K562 (cell line): Measurements from ENCODE around the gene HSD11B1L. TPM values are rescaled to one million over a fixed set of nuclear protein-coding genes. Genes with fewer than 3 reads are reported as not detected.

Source experiments
- ATAC-seq: fragments of 200-7000 bp; cut with Tn5 transposase; 3 replicates; pipeline ENCODE4 v1.9.1; 2020; ENCODE audit warnings: moderate library complexity
- BruUV-seq: library from RNA; stranded (reverse); fragments of 400-500 nt; replicated peaks from 2 replicates; lab custom pipeline; 2021; lab: Mats Ljungman, UMichigan
- CTCF ChIA-PET: fragments of 300-600 bp; formaldehyde crosslinking; extraction: SDS; loops from one replicate; lab custom pipeline; 2021; ENCODE audit warnings: low intra/inter-chr PET ratio; lab: Yijun Ruan, JAX
- POLR2A ChIA-PET: fragments of 300-600, 350-650 bp; sonication (Branson Sonifier 250); formaldehyde crosslinking; extraction: SDS; loops from one replicate; lab custom pipeline; 2021; ENCODE audit warnings: antibody characterized with exemption, inconsistent platforms; lab: Yijun Ruan, JAX
- DNase-seq, 4 experiments: peaks; one replicate each; pipeline versions ENCODE4 v3.0.0 to v3.0.0-alpha.2; 2011 to 2018; ENCODE audit warnings: low spot score in 3 of 4, mixed read lengths in 3 of 4; ENCODE audit errors: extremely low read depth in 1 of 4
- FAIRE-seq: peaks from 2 replicates; lab custom pipeline; 2011; peaks lifted over from hg19 to GRCh38; lab: Jason Lieb, UNC
- H2AFZ ChIP-seq: 2 replicates; pipeline ENCODE4 v1.6.0; 2011; ENCODE audit warnings: low read depth, low read length, control low read depth, inconsistent platforms
- H3K27ac ChIP-seq: fragments of 200-600 bp; 3 replicates; pipeline ENCODE4 v1.8.0; 2011; ENCODE audit warnings: low read depth, mild to moderate bottlenecking, control low read depth, inconsistent platforms, low read length, moderate library complexity, mixed read lengths; ENCODE audit errors: extremely low read depth
- H3K27me3 ChIP-seq, 2 experiments: fragments of 300-600 bp in 1 of 2; 2 replicates in 1 of 2; 3 replicates in 1 of 2; pipeline versions ENCODE4 v1.6.0 to v1.8.0; 2011; ENCODE audit warnings: inconsistent platforms in 2 of 2, low read length in 2 of 2, mild to moderate bottlenecking in 1 of 2, mixed read lengths in 1 of 2, moderate library complexity in 1 of 2; ENCODE audit not compliant: control insufficient read depth in 2 of 2, insufficient read depth in 2 of 2
- H3K36me3 ChIP-seq: fragments of 300-600 bp; 3 replicates; pipeline ENCODE4 v1.8.0; 2011; ENCODE audit warnings: mild to moderate bottlenecking, low read length, inconsistent platforms; ENCODE audit not compliant: control insufficient read depth, insufficient read depth
- H3K4me1 ChIP-seq, 2 experiments: fragments of 200-600 bp in 1 of 2; replicated peaks in 1 of 2; 2 replicates in 1 of 2; 3 replicates in 1 of 2; pipeline versions ENCODE4 v1.5.1 to v1.8.0; 2011; ENCODE audit warnings: inconsistent platforms in 2 of 2, low read length in 2 of 2, mild to moderate bottlenecking in 1 of 2, mixed read lengths in 1 of 2, moderate library complexity in 1 of 2; ENCODE audit not compliant: control insufficient read depth in 2 of 2, insufficient read depth in 2 of 2
- H3K4me2 ChIP-seq: 2 replicates; pipeline ENCODE4 v1.6.1; 2011; ENCODE audit warnings: low read length, control low read depth, inconsistent platforms, mixed read lengths; ENCODE audit not compliant: insufficient read depth
- H3K4me3 ChIP-seq: fragments of 200-600 bp; sonication (generic), shearing (Covaris generic); 2 replicates; pipeline ENCODE4 v1.5.1; 2016; ENCODE audit warnings: control low read depth, inconsistent platforms
- H3K79me2 ChIP-seq: fragments of 200-600 bp; 3 replicates; pipeline ENCODE4 v1.8.0; 2011; ENCODE audit warnings: low read length, inconsistent platforms; ENCODE audit not compliant: control insufficient read depth, insufficient read depth
- H3K9ac ChIP-seq, 2 experiments: 2 replicates each; pipeline versions ENCODE4 v1.6.0 to v1.6.1; 2011; ENCODE audit warnings: low read depth in 2 of 2, low read length in 2 of 2, control low read depth in 1 of 2, inconsistent platforms in 1 of 2, mild to moderate bottlenecking in 1 of 2, mixed read lengths in 1 of 2; ENCODE audit not compliant: insufficient read depth in 1 of 2
- H3K9me1 ChIP-seq: one replicate; pipeline ENCODE4 v1.6.0; 2011; ENCODE audit warnings: inconsistent platforms, mild to moderate bottlenecking, low read length, moderate library complexity; ENCODE audit not compliant: control insufficient read depth, insufficient read depth
- H3K9me3 ChIP-seq: replicated peaks from 2 replicates; pipeline ENCODE4 v1.5.1; 2011; ENCODE audit warnings: low read depth, low read length, inconsistent platforms; ENCODE audit not compliant: control insufficient read depth, insufficient read depth
- H4K20me1 ChIP-seq: replicated peaks from 2 replicates; pipeline ENCODE4 v1.6.1; 2011; ENCODE audit warnings: low read length, inconsistent platforms, mixed read lengths; ENCODE audit not compliant: control insufficient read depth, insufficient read depth
- CHD1 ChIP-seq: fragments of 200-600 bp; sonication (generic); IDR thresholded peaks from one replicate; pipeline ENCODE4 v1.6.1; 2012; ENCODE audit warnings: mild to moderate bottlenecking, moderate library complexity, low read length, inconsistent platforms
- FIP1L1 ChIP-seq: fragments of 200-400 bp; formaldehyde crosslinking; IDR thresholded peaks from 2 replicates; pipeline ENCODE4 v1.6.1; 2018; ENCODE audit warnings: mild to moderate bottlenecking, low read depth, low read length; ENCODE audit not compliant: poor library complexity, severe bottlenecking
- FOXK1 ChIP-seq: sonication (generic); formaldehyde crosslinking; IDR thresholded peaks from 2 replicates; pipeline ENCODE4 v1.8.0; 2022; ENCODE audit warnings: missing genetic modification reagents, mild to moderate bottlenecking, borderline replicate concordance
- PCBP1 ChIP-seq: fragments of 200-400 bp; formaldehyde crosslinking; IDR thresholded peaks from 2 replicates; pipeline ENCODE4 v1.6.1; 2018; ENCODE audit warnings: mild to moderate bottlenecking, low read depth, low read length; ENCODE audit not compliant: poor library complexity, severe bottlenecking
- POLR2A ChIP-seq: fragments of 450-650 bp; conservative IDR thresholded peaks from 2 replicates; pipeline ENCODE4 v1.6.1; 2016
- POLR2G ChIP-seq: fragments of 200-400 bp; formaldehyde crosslinking; IDR thresholded peaks from 2 replicates; pipeline ENCODE4 v1.6.1; 2017; ENCODE audit warnings: low read depth, mild to moderate bottlenecking, antibody characterized with exemption, low read length, moderate library complexity
- POLR3A ChIP-seq: IDR thresholded peaks from 2 replicates; pipeline ENCODE4 v1.6.1; 2011; ENCODE audit warnings: borderline replicate concordance, mild to moderate bottlenecking, moderate library complexity; ENCODE audit not compliant: insufficient read length, insufficient read depth; ENCODE audit errors: extremely low read depth
- RBFOX2 ChIP-seq: fragments of 200-400 bp; formaldehyde crosslinking; IDR thresholded peaks from 2 replicates; pipeline ENCODE4 v1.6.1; 2017; ENCODE audit warnings: low read depth, mild to moderate bottlenecking, low read length, moderate library complexity
- RBM22 ChIP-seq: fragments of 200-400 bp; formaldehyde crosslinking; IDR thresholded peaks from 2 replicates; pipeline ENCODE4 v1.6.1; 2018; ENCODE audit warnings: low read length, low read depth; ENCODE audit not compliant: poor library complexity, severe bottlenecking
- SUPT5H ChIP-seq: fragments of 450-650 bp; IDR thresholded peaks from 2 replicates; pipeline ENCODE4 v1.6.1; 2016
- TCFL5 ChIP-seq: fragments of 250-450 bp; sonication (Bioruptor Pico); conservative IDR thresholded peaks from 2 replicates; pipeline ENCODE4 v1.6.1; 2021; ENCODE audit warnings: mild to moderate bottlenecking, moderate library complexity, matching md5 sums
- TFE3 ChIP-seq: fragments of 450-650 bp; formaldehyde crosslinking; IDR thresholded peaks from 2 replicates; pipeline ENCODE4 v1.4.0; 2020; ENCODE audit warnings: mild to moderate bottlenecking, mixed read lengths
- ZNF197 ChIP-seq: fragments of 200-800 bp; sonication (Bioruptor generic); IDR thresholded peaks from 2 replicates; pipeline ENCODE4 v1.6.1; 2016; ENCODE audit warnings: low read depth, missing genetic modification characterization, missing compliant biosample characterization
- ZNF766 ChIP-seq: fragments of 200-800 bp; sonication (Bioruptor generic); conservative IDR thresholded peaks from 2 replicates; pipeline ENCODE4 v1.6.1; 2016; ENCODE audit warnings: missing genetic modification characterization, missing compliant biosample characterization
- WGBS: fragments of 100-300 bp; shearing (Covaris generic); methylation state at CpG from one replicate; pipeline ENCODE4 v1.1.6; 2016; ENCODE audit warnings: low coverage, mixed read lengths; ENCODE audit not compliant: insufficient coverage; ENCODE audit errors: missing lambda C conversion rate; 5-methylcytosine and 5-hydroxymethylcytosine counted together
- in situ Hi-C: fragments of 300-500 bp; cut with MboI; formaldehyde crosslinking; loops from 4 replicates; pipeline ENCODE4 v1.15.0; 2018; ENCODE audit warnings: inconsistent platforms, mixed read lengths
- intact Hi-C: fragments of 100-400 bp; cut with micrococcal nuclease; formaldehyde crosslinking; loops from 2 replicates; pipeline ENCODE4 v1.14.2; 2022
- polyA plus RNA-seq, 8 experiments: library from polyadenylated mRNA; depleted of rRNA in 4 of 8; stranded (reverse) in 5 of 8; unstranded in 3 of 8; fragments of >200 nt; fragmentation: Nextera tagmentation in 2 of 8; fragmentation: Illumina TruSeq in 1 of 8; extraction: Ambion mirVana in 2 of 8; extraction: Trizol in 1 of 8; gene quantifications; 2 replicates each; pipeline versions ENCODE4 v1.2.1 to v1.2.3, GENCODE V29; 2011 to 2014; ENCODE audit warnings: inconsistent platforms in 1 of 8, missing spikeins in 1 of 8
- total RNA-seq, 7 experiments: library from RNA; depleted of rRNA in 6 of 7; stranded (reverse); fragments of >200 nt in 6 of 7; fragmentation: Illumina TruSeq in 2 of 7; extraction: Trizol in 2 of 7; gene quantifications; 2 replicates each; pipeline versions ENCODE4 v1.2.1 to v1.2.3, GENCODE V29; 2011 to 2021; ENCODE audit warnings: low replicate concordance in 1 of 7
- TF ChIP-seq, protein P1 (sequence below): sonication (generic); formaldehyde crosslinking; IDR thresholded peaks from 2 replicates; pipeline ENCODE4 v1.8.1; 2023; ENCODE audit warnings: mild to moderate bottlenecking, missing genetic modification reagents

HSD11B1L gene
- total and polyA plus RNA-seq, 9 of the 15 experiments (the other 6 are each of a cell fraction or from before 2014, with no cell fraction given) = 0.31 to 7.7 (median 2.3) TPM

DNA sequence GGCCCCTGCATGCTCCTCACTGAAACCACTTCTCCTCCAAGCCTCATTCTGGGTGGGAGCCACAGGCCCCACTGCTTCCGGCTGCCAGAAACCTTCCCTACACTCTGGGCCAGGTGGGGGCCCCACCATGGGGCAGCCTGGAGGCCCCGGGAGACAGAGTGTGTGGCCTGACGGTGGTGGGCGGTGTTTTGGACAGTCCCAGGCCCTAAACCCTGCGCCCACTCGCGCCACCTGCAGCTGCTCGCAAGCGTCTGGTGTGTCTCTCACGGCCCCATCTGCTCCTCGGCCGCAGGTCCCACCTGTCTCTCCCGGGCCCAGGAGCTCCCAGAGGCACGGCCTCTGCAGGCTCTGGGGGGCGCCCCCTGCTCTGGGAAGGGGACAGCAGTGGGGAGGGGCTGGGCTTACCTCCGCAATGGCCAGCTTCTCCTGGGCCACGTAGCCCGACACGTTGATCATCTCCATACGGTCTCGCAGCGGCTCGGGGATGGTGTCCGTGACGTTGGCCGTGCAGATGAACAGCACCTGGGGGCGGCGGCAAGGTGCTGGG is 14.9 kb downstream of the HSD11B1L start:
- FAIRE-seq = no peak
- Histone ChIP-seq H3K4me1 (peaks cover 14 to 77% of the 10 kb centered on the region in 2 experiments), H3K79me2 (peaks cover 65% of the 10 kb centered on the region), H3K27ac (no peak overlapping the region), H3K9ac (peak overlapping the region in 1 of 2 experiments; percentile 40; a peak in 1 of 4 replicates), H2AFZ (no peak overlapping the region), H3K4me3 (no peak overlapping the region), H3K4me2 (no peak overlapping the region), H4K20me1 (peaks cover 63% of the 10 kb centered on the region), H3K9me1 (peaks cover 17% of the 10 kb centered on the region), H3K9me3 (no peaks in the 10 kb centered on the region), H3K27me3 (no peaks in the 10 kb centered on the region), H3K36me3 (peaks cover 99% of the 10 kb centered on the region)
- POLR2A ChIA-PET = interaction anchor here (0.6 to 1.6 kb wide), 3 partner anchors 9 to 1472 kb away, joined by 3 to 8 read pairs (median 6); no protein-coding TSS in a partner anchor
- BruUV-seq = no TSS peak
- TF ChIP-seq PCBP1 (peak; percentile 10), TFE3 (CRISPR knock-in tag) (no peak), FIP1L1 (peak; percentile 34), ZNF766 (CRISPR knock-in tag) (no peak), CHD1 (no peak), POLR2A (peak; percentile 21; the same call in 1 of the 2 replicates), POLR2G (peak; percentile 65), RBM22 (peak; percentile 86), ZNF197 (CRISPR knock-in tag) (no peak), FOXK1 (CRISPR knock-in tag) (no peak), RBFOX2 (peak; percentile 3; the same call in 1 of the 2 replicates), POLR3A (no peak), SUPT5H (0 out of 2 replicates have a peak, but pooled peaks have one; percentile 18), TCFL5 (CRISPR knock-in tag) (no peak)
- TF ChIP-seq, protein P1, sequence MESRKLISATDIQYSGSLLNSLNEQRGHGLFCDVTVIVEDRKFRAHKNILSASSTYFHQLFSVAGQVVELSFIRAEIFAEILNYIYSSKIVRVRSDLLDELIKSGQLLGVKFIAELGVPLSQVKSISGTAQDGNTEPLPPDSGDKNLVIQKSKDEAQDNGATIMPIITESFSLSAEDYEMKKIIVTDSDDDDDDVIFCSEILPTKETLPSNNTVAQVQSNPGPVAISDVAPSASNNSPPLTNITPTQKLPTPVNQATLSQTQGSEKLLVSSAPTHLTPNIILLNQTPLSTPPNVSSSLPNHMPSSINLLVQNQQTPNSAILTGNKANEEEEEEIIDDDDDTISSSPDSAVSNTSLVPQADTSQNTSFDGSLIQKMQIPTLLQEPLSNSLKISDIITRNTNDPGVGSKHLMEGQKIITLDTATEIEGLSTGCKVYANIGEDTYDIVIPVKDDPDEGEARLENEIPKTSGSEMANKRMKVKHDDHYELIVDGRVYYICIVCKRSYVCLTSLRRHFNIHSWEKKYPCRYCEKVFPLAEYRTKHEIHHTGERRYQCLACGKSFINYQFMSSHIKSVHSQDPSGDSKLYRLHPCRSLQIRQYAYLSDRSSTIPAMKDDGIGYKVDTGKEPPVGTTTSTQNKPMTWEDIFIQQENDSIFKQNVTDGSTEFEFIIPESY = 0 out of 2 replicates have a peak, but pooled peaks have one; percentile 31
- 90% methylated on average over 26 of the region's 28 CpGs for WGBS
- in situ Hi-C loops (no loop called here), intact Hi-C loops (no loop called here)
- DNase-seq = no peak
- CTCF ChIA-PET = no interaction called here
- ATAC-seq = no peak
